ENCODE measurements around the gene MIOS.

MIOS gene

DNA sequence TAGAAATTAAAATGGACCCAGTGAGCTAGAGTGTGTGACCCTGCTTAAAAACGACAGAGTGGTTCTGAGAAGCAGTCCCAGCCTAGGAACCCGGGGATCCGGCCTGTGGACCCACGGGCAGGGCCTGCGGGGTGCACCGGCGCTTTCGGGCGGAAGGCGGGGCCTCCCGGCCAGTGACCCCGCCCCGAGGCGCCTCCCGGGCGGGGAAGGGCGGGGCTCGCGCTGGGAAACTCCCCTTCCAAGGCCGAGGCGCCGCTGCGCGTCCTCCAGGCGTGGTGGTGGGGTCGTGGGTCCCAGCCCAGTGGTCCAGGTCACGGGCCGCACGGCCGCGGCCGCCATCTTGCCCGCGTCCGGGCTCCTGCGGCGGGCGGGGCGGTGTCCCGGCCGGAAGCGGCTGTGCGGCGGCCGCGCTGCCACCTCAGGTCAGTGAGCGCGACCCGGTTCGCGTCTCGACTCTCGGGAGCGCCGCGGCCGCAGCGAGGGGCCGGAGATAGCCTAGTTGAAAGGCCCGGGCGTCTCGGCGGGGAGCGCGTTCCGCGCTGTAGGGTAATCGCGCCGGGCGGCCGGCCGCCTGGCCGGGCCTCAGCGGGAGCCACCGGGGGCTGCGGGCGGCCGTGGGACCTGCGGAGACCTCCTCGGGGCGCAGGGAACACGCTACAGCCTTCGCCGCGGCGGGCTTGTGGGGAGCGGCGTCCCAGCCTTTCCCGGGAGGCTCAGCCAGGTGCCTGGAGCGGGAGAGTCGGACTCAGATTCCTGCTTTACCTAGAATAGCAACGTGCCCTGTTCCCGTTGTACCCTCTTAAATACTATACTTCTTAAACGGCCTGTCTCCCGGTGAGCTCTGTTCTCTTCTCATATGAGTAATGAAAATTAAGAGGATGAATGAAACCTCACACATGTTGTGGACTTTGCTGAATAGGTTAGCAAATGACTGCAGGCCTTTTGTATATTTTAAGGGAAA, at the start of gene MIOS:
TSS of gene MIOS (plus strand) at position 234 of the 961 bp plus-strand sequence. CDS start 5,592 bp downstream, outside the sequence.
- peak; percentile 91 for DNase-seq

DNA sequence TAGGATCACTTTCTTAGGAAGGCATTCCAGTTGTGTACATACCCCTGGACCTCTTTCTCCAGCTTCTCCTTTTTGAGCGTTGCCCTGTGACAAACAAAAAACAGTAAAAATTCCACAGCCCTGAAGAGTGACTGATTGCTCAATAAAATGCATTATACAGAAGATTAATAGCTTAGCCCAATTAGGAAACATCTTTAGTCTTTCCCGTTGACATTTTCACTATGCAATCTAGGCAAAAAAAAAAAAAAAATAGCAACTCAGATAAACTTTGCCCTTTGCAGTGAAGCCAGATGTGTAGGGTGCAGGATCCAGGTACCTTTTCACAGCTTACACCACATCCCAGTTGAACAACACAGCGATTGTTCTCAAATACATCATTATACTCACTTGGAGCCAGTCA, 48.9 kb upstream of the MIOS start:
- DNase-seq, result no peak

DNA sequence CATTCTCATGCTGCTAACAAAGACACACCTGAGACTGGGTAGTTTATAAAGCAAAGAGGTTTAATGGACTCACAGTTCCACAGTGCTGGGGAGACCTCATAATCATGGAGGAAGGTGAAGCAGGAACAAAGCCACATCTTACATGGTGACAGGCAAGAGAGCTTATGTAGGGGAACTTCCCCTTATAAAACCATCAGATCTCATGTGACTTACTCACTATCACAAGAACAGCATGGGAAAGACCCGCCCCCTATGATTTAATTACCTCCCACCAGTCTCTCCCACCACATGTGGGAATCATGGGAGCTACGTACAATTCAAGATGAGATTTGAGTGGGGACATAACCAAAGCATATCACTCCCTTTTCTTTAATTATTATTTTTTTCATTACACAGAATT, 47.6 kb upstream of the MIOS start:
- DNase-seq, result no peak

DNA sequence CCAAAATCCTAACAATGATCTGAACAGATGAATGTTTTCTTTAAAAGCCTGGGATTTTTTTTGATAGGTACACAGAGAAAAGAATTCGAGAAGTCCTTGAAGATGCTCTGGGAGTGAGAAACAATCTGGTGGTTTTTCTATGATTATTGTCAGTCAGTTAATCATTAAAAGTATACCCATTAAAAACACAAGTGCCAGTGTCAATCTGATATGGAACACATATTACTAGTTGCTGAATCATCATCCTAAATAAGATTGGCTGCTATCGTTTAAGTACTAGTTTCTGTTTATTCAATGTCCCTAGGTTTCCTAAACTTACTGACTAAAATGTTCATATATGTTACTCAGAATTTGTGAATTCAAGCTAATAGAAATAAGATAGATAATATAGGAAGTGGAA, 47.2 kb upstream of the MIOS start:
- DNase-seq, result no peak

DNA sequence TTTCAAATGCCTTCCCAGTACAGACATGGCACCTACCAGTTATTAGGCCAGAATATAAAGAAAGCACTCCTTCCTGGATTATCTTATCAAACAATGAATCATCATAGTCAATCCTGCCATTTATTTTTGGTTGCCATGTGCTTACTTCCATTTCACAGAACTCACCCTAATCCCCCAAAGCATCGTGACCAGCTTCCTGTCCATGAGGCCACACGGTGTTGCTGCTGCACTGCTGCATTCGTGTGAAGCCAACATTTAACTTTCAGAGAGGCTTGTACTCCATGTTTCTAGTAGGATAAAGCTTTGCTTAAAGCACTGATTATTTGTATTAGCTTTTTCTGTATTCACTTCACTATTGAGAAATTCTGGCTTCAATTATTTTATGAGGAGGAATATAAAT, 45.4 kb upstream of the MIOS start:
- DNase-seq, result no peak

DNA sequence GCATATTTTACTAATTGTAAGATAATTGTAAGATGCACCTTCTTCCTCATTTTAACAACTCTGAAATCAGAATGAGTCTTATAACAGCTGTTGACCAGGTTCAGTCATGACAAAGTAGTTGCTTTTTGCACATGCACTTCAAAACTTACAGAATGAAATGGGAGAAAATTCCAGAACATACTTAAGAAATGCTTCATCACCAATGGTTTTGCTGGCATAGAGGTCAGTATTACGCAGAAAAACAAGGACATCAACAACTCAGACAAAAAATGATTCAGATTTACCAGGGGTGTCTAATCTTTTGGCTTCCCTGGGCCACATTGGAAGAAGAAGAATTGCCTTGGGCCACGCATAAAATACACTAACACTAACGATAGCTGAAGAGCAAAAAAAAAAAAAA, 44.3 kb upstream of the MIOS start:
- DNase-seq, result no peak

GRCh38 chr7:7524121-7524520, 42.6 kb upstream of the MIOS start:
- no peak for DNase-seq

DNA sequence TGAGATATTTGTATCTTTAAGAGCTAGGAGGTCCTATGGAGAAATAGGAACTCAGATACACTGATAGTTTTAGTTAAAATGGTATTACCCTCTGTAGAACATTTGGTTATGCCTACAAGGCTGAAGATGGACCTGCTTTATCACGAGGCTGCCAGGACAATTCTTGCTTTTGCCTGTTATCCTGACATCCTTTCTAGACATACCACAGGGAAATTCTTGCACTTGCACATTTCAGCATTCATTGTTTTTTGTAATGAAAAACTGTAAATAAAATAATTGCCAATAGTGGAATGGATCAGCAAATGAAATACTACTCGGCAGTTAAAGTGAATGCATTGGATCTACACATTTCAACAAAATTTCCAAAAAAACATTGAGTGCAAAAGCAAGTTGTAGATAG, 40.7 kb upstream of the MIOS start:
- DNase-seq, result no peak

GRCh38 chr7:7527047-7527446, 39.6 kb upstream of the MIOS start:
- no peak for DNase-seq

DNA sequence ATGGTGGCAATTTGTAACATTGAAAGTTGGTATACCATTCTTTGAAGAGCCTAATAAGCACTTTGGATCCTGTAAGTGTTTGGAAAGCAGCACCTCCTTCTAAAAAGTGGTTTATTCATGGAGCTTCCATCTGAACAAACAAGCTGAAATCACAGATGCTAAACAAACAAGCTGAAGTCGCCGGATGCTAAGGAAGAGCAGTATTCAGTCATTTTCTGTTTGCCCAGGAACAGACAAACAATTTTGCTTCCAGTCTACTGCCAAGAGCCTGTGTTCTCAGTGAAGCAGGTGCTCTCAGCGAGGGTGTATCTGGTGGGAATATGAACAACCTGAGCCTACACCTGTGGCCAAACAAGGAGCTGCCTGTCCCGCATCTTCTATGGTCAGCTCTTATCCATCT, 37.4 kb upstream of the MIOS start:
- DNase-seq, result no peak

DNA sequence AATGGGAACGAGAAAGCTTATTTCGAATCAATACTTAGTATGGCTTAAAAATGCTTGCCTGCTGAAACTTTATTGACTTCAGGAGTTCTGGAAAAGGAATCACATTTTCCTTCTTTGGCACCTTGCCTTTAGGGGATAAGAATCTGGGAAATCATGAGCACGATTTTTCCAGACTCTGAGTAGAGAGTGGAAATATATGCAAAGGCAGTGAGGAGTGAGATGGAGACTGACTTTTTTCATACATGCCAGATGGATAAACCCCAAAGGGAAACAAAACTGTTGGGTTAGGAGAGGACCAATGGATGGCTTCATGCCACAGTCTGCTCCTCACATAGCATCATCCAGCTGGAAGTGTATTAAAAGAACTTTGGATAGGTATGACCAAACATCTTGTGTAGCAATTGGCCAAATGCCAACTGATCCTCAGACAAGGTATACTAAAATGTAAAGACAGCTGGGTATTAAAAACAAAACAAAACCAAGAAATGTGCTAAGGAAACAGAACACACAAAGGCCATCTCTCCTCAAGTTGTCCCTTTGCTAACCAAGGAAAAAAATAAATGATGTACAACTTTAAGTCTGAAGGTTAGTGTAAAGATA, 32.8 kb upstream of the MIOS start:
- DNase-seq, result no peak

- no peak for DNase-seq
Measured at GRCh38 chr7:7535691-7536090, 31.0 kb upstream of the MIOS start, which contains the start of gene COL28A1. COL28A1 (minus strand) TSS chr7:7535873; CDS start chr7:7532875, 2,998 bp downstream.

DNA sequence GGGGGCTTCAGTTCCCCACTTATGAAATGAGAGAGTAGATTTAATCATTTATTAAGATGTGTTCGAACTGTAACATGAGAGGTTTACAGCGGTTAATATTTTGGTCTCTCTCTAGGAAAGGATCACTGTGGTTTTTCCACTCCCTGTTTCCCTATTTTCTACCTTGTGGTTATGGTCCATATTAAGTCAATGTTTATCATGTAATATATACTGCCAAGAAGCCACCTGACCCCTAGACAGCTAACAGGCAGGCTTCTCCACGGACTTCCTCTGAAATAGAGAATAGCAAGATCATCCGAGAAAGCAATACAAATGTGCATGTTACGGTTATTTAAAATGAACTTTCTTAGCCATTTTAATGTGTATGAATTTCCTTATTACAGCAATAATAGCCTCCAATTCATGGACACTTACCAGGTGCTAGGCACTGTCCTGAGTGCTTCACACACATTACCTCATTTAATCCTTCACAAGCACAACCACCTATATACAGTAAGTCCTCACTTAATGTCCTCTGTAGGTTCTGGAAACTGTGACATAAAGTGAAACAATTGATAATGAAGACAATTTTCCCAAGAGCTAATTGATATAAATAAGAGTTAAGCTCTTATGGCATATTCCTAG, 30.2 kb upstream of the MIOS start:
- DNase-seq, result no peak

- DNase-seq, result no peak
Measured at GRCh38 chr7:7537711-7538110, 29.0 kb upstream of the MIOS start.

GRCh38 chr7:7539152-7539551, 27.5 kb upstream of the MIOS start:
- no peak for DNase-seq

DNA sequence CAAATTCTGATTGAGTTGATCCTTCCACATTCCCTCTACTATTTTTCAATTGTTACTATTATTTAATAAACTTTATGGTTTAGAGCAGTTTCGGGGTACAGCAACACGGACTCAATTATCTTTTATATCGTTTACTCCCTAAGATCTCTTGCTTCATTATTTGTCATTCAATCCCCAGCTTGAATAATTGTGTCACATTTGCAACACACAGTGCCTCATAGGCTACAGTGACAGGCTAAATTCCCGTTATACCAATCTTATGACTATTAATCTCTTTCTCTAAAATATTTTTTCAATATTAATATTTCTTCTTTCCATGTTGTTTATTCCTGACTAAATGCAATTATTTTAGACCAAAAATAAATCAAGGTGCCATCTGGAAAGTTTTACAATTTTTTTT, 27.0 kb upstream of the MIOS start:
- no peak for DNase-seq

- no peak for DNase-seq
Measured at GRCh38 chr7:7542251-7542835, 24.3 kb upstream of the MIOS start.

GRCh38 chr7:7548407-7548806, 18.3 kb upstream of the MIOS start:
- DNase-seq, result no peak

DNA sequence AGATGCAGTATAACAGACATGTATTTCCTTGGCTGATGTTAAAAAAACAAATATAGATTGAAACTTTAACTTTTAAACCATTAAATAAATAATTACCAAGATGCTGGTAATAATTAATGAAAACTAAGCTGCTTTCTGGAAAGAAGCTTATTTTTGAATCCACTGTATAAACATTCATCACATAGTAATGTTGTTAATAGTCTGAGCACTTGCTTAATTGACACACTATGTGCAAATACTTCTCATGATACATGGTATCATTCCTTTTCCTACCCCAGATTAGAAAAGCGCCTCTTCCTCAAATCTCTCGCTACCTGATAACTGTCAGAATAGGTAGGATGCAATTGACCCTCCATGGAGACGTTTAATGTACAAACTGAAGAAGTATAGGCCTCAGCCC, 16.0 kb upstream of the MIOS start:
- DNase-seq, result no peak

DNA sequence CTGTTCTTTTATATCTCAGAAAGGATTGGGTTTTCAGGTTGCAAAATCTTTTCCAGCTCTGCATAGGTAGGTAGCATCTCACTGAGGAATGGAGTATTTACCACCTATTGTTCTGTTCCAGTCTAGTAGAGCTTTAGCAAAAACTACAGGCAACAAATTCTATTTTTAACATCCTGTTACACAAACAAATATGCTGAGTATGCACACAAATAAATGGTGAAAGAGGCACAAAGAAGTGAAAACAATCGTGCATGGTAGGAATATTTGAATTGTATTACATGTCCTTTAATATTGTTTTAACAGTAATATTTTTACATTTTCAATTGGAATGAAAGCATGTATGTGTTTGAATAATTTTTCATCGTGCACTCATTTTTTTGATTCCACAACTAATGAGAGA, 14.5 kb upstream of the MIOS start:
- DNase-seq, result no peak

DNA sequence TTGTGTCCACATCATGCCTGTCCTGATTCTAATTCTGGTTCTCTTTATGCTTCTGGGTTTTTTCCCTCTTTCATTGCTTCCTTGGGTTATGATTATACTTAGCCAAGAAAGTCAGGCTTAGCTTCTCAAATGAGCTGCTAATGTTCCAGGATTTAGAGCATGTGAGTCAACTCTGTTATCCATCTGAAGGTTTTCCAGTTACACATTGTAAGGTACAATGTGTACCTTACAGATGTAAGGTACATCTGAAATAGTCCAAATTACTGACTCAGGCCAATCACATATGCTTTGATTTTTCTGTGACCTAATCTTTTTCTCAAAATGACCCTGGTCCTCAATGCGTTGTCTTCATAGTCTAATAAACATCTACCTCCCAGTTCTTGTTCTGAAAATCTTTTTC, 13.3 kb upstream of the MIOS start:
- no peak for DNase-seq

DNA sequence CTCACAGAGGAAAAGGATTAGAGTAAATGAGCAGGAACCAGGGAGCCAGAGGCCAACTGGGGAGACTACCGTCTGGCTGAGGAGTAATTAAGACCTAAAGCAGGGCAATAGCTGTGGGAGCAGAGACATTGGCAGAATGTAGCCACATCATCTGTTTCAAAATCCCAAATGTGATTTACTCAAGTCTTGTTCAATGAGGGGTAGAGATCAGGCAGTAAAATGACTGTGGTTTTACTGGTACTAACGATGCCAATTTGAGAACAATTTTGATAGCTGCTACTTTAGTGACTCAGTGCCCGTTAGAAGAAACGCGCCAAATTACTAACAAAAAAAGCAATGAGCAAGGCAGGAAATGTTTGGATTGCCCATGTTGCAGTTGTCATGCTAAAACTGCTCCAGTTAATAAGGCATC, 12.7 kb upstream of the MIOS start:
- DNase-seq, result no peak
